SKM-1 (cell line): ENCODE data around the gene RSU1.

Experiments used
- DNase-seq: peaks from one replicate; lab custom pipeline; 2025; ENCODE audit not compliant: unreplicated experiment; lab: John Stamatoyannopoulos, UW

The RSU1 gene

DNA sequence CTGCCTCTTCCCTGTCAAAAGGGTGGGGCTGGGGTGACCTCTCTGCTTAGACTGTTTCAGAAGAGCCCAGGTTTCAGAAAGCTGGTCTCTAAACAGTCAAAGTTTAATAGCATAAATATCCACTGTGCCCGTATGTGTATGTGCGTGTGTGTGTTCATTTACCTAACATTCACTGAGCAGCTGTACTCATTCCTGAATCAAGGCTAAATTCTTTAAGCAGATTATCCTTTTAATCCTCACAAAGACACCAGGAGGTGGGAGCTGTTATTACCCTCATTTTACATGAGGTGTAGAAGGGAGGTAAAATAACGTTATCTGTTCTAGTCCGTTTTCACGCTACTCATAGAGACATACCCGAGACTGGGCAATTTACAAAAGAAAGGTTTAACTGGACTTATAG, 72.2 kb downstream of the RSU1 start:
- DNase-seq: no peak

DNA sequence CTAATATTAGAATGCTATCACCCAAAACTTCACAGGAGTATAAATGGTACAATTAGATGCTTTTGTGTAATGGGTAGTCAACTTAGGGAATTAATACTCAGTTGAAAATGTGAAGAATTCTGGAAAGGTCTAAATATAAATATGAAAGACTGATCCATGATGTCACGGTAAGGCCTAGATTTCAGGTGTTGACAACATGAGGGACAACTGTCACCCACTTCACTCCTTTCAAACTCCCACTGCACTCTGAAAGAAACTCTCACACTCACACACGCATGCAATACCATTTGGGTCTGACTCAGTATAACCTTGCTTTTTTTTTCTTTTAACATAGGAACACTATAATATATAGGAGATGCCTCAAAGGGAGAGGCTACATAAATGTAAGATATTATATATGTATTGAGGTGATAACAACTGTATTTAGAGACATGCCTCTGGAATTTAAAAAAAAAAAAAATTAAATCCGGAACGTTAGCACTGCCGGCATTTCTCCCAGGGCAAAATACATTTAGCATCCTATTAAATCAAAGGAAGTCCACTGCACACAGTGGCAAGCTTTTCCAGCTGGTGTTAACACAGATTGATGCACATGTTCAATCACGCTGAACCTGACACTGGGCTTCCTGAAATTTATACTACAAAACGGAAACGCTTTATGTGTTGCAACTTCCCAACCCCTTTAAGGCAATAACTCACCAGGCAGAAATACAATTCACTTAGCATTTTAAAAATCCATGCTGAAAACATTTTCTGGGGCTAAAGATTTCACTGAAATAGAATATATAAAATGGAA, 74.9 kb downstream of the RSU1 start:
- no peak for DNase-seq

DNA sequence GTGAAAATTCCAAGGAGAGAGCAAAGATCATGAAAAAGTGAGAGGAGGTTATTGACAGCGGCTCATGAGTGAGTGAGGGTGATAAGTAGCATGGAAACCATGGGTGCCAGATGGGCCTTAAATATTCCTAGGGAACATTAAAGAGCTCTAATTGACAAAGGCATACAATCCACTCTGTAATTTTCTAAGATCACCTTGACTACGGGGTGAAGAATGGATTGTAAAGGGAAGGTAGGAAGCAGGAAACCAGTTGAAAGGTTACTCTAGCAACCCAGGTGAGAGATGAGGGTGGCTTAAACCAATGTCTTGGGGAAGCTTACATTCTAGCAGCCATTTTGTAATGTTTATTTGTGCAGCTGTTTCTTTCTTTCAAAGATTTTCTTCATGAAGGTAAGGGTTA, 75.7 kb downstream of the RSU1 start:
- no peak for DNase-seq

DNA sequence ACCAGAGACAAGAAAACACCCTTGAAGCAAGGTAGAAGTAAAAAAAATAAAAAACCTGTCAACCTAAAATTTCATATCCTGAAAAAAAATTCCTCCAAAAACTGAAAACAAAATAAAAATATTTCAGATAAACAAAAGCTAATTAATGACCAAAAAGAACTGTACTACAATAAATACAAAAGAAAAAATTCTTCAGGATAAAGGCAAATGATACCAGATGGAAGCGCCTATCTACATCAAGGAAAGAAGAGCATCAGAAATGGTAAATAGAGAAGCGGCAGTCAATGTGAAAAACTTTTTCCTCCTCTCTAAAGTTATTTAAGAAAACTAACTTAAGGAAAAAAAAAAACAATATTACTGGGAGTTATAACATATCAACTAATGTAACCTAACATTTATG, 79.8 kb downstream of the RSU1 start:
- no peak for DNase-seq

DNA sequence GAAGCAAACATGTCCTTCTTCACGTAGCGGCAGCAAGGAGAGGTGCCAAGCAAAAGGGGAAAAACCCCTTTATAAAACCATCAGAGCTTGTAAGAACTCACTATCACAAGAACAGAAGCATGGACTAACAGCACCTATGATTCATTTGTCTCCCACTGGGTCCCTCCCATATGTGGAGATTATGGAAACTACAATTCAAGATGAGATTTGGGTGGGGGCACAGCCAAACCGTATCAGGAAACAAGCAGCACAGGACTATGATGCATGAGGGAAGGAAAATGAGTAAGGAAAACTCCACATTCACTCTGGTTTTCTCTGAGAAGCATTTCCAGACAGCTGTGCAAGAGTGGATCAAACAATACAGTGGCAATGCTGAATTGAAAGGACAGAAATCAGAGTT, 81.6 kb downstream of the RSU1 start:
- no peak for DNase-seq

DNA sequence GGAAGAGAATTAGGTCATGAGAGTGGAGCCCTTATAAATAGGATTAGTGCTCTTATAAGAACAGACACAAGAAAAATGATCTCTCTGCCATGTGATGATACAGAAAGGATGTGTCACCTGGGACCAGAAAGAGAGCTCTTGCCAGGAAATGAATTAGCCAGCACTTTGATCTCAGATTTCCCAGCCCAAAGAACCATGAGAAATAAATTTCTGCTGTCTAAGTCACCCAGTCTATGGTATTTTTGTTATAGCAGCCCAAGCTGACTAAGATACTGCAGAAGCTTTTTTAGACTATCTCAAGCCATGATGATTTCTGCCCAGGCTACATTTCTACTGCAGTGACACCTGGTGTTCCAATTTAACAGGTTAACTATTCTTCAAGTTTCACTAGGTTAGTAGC, 84.8 kb downstream of the RSU1 start:
- no peak for DNase-seq

DNA sequence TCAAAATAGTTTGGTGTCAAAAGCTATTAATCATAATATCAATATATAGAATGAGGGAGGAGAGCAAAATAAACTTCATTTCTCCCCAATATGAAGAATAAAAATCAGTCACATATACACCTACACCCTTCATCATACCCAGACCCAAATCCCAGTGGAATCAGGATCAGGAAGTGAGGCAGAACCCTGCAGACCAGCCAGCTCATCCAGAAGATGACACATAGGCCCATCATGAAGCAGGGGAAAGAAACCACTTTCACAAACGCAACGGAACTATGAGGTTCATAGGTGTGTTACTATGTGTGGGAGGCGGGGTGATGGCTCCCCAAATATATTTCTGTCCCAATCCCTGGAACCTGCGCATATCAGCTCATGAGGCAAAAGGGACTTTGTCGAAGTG, 89.0 kb downstream of the RSU1 start:
- no peak for DNase-seq

DNA sequence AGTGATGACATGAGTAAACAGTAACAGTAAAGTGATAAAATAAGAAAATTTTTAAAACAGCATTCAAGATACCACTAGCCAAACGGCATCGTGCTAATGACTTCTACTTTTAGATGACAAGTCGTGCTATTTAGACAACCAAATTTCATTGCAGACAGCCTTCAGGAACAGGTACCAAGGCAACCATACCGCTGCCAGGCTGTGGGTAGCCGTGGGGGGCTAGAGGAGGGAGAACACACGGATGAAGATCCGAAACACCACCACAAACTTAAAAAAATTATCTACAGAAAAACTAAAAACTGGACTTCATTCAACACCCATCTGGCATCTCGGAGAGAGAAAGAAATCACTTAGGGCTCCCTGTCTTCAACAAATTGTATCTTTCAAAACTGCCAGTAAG, 89.6 kb downstream of the RSU1 start:
- DNase-seq: no peak

DNA sequence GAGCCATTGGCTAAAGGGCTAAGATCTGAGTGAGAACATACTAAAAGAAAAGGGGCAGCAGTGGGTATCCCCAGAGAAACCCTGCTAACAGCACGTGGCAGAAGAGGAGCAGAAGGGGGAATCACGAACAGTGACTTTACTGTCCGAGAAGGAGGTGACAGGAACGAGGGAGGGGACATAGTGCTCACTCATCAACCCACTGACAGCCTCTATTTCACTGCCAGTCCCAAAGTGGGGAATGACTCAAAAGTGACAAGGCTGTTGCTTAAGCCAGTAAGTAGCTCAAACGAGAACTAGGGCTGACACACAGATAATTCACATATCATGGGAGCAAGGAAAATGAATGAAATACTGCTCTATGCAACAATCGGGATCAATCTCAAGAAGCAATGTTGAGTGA, 92.7 kb downstream of the RSU1 start:
- DNase-seq: no peak

DNA sequence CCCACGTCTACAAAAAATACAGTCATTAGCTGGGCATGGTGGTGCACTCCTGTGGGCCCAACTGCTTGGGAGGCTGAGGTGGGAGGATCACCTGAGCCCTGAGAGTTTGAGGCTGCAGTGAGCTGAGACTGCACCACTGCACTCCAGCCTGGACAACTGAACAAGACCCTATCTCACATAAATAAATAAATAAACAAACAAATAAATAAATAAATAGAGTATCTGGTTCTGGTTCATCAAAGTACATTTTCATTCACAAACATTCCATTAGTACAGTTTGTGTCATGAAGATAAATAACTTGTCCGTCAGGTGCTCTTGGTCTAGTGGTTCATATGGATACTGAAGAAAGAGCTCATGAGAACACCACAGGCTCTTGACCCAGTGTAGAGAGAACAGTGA, 96.4 kb downstream of the RSU1 start:
- no peak for DNase-seq

DNA sequence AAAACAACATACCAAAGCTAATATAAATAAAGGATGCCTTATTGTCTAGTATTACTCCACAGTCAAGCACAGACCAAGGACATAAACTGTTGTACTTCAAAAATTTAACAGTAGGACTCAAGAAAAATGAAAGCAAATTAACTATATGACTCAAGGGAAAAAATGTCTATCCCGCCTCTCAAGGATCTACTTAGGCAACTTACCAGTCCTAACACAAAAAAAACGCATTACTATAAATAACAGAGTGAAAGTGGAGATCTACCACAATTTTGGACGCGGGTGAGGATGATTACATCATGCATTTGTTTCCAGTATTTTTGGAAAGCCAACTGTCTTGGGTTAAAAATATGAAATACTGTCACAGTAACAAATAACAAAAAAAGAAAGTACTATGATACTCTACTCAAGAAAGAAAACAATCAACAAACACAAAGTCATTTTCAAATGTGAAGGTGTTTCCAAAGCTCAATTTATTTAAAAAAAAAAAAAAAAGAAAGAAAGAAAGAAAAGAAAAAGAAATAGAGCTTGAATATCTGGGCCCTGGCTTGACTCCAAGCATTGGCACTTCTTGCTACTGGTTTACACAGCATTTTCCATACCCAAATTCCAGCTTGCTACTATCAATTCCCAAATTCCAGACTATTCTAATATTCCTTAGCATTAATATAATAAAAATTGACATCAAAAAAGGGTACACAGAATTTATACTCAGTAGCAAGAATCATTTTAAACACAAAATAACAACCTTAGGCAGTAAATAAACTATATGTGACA, 99.4 kb downstream of the RSU1 start:
- DNase-seq: no peak

DNA sequence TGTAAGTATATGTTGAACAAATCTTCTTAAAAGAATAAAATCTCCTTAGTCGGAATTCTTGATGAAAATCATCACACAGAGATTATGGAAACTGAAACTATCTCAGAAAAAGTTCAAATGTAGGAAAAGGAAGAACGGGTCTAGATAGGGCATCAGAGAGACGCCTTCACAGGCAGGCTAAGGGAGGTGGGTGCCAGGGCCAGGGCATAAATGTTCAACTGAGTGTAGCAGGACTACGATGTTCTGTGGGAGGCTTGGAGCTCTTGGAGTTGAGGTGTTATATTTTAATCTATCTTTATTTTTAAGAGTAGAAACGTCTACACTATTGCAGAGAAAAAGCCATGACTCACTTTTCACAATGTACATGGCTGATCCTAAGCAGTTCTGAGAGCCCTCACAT, 101.2 kb downstream of the RSU1 start:
- no peak for DNase-seq

DNA sequence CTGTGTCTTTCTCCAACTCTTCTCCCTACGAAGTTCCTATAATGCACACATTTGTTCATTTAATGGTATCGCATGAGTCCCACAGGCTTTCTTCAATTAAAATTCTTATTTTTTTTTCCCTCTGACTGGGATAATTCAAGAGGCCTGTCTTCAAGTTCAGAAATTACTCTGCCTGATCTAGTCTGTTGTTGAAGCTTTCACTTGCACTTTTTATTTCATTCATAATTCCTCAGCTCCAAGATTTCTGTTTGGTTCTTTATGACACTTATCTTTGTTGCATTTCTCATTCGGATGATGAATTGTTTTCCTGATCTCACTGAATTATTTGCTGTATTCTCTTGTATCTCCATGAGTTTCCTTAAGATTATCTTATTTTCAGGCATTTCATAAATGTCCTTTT, 103.9 kb downstream of the RSU1 start:
- DNase-seq: no peak

DNA sequence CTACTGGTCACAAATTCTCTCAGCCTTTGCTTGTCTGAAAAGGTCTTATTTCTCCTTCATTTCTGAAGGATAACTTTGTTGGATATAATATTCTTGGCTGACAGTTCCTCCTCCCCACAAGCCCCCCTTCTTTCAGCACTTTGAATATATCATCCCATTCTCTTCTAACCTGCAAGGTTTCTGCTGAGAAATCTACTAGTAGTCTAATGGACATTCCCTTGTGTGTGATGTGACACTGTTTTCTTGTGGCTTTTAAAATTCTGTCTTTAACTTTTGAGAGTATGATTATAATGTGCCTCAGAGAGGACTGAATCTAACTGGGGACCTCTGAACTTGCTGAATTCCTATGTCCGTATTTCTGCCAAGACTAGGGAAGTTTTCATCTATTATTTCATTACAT, 104.3 kb downstream of the RSU1 start:
- no peak for DNase-seq

DNA sequence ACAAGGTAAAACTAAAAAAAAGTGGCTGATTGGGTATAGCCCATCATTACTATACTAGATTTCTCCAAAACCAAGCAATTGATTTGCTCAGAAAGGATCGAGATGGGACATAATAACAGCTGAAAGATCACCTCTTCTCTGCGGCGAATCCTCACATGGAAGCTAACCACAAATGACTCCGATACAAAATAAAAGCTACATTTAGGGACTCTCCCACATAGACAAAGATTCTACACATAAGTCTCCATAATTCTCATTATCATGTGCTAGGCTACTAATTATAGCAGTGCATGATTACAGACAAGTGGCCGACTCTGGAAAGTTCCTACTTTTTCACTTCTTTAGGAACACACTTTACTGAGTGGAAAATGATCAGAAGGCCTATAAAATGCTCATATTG, 116.9 kb downstream of the RSU1 start:
- no peak for DNase-seq

DNA sequence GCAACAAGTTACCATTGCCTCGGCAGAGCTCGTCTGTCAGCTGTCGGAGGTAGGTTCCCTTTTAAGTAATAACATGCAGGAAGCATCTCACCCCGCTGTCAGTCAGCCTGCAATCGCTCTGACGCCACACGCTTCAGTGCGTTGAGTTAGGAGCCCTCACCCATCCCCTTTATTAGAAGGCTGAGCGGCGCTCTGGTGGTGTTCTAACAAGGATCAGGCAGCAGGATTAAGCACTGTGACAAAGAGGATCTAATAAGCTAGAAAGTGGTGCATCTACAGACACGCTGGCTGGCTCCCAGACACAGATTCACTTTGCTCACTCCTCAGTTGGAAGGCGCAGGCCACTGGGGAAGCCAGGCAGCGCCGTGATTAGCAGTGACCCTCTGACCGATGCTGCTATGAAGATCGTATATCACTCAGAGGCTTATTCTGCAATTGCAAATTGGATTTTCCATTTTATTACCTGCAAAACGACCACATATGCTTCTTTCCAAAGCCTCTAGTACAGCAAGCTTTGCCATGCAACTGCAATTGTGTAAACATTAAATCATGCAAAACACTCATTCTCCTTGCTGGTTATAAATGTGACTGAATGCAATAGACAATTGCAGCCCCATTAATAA, 117.7 kb downstream of the RSU1 start:
- no peak for DNase-seq

DNA sequence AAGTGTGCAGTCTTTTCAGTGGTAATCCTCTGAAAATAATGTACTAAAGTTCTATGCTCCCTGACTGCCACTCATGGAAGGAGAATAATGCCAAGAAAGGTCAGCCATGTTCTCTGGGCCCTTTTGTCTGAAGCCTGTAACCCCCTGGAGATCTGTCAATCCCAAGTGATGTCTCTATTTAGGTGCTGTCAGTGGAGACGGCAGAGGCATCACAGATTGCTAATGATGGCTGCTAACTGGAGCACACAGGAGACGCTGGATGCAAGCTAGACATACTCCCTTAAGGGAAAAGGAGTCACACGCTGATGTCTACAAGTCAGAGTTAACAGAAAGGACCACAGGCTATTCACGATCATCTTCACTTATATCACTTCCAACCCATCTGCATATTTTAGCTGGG, 118.8 kb downstream of the RSU1 start:
- no peak for DNase-seq

DNA sequence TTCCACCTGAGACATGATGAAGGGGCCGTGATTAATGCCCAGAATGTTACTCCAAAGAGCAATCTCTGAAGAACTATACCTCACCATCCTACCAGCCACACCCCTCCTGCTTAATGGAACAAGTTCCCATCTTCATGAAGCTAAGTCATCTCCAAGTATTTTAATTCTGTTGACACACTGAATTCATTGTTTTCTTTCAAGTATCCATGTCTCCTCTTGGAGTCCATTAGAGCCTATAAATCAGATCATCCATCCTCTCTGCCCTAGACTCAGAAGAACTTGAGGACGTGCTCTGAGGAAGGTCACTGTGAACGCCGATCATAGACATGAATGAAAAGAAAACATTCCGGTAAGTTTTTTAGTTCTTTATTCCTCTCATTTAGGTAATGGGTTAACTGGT, 126.8 kb downstream of the RSU1 start:
- DNase-seq: no peak

DNA sequence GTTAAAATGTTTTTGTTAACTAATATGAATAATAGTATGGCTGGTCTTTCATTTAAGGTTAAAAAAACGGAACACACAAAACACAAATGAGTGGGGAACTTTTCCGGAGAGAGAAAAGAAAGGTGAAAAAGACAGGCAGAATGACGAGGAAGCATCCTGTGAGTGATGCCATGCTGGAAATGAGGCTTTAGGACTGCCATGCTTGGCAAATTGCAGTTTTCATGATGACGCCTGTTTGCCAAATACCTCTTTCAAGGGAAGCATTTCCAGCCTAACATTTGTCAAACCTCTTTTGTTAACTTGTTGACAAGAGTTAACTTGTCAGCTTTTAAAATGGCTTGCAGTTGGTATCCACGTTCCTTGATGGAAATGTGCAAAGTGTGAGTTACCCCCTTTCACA, 127.5 kb downstream of the RSU1 start:
- DNase-seq: no peak

DNA sequence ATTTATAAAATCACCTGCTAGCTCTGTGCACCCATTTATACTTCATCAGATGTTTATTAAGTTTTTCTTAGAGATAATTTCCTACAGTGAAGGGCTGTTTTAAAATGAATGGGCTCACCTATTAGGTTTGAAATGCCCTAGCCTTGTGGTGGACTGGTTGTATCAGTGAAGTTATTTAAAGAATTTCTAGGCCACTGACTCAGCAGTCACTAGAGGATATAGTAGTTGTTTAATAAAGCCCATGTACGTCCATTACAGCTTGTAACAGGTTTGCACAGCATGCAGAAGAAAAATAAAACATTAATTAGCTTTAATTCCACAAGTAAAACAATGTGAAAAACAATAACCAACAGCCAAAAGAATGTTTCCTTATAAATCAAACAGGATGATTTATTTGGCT, 128.0 kb downstream of the RSU1 start:
- DNase-seq: no peak

DNA sequence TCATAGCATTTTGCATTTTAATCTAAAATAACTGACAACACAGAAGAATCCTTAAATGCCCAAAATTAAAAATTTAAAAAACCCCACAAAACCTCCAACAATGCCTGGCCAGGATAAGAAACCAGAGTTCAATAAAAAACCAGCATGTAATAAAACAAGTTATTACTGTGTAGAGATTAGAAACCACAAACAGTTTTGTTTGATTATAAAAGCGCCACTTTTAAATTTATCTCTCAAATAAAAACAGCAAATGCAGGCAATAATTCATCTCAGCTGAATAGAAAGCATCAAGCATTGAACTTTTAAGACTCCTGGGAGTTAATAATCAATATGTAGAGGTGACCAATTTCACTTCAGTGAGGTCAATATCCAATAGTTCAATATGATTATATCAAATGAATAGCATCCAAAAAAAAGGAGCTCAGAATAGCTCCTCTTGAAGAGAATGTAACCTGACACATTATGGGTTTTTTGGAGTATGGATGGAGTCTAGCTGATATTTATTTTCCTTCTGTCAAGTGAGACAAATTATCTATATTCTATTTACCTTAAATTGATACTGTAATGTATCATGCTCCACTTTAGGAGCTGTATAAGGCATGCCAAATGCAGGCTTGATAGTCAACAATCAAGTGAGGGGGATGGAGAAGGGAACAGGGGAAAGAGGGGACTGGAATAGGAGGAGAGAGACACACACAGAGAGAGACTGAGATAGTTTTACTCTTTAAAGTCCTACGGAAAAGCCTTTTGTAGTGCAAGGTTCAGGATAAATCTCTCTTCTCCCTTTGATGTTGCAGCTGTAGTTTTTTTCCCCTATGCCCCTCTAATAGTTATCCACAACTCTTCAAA, 130.9 kb downstream of the RSU1 start:
- no peak for DNase-seq
